Tibial artery (tissue), 4 donors: ENCODE measurements around the gene CDHR3.

Experiments used
- DNase-seq, 2 donors: peaks; one replicate each; pipeline ENCODE4 v3.0.0-alpha.2; 2019
- H3K27ac ChIP-seq, 2 donors: fragments of 200-600 bp; sonication (generic) in 1 of 2; 1 replicate in 1 of 2; 2 replicates in 1 of 2; pipeline ENCODE4 v1.5.1; 2018 to 2019; ENCODE audit warnings: mild to moderate bottlenecking in 1 of 2
- H3K27me3 ChIP-seq, 2 donors: fragments of 200-600 bp; sonication (generic) in 1 of 2; one replicate each; pipeline versions ENCODE4 v1.5.1 to v1.6.0; 2016 to 2019
- H3K36me3 ChIP-seq, 3 donors: fragments of 200-600 bp; sonication (generic) in 2 of 3; one replicate each; pipeline ENCODE4 v1.5.1; 2016 to 2019; ENCODE audit warnings: mild to moderate bottlenecking in 2 of 3
- H3K4me1 ChIP-seq, 4 donors: fragments of 200-600 bp; sonication (generic) in 2 of 4; 1 replicate in 3 of 4; 2 replicates in 1 of 4; pipeline ENCODE4 v1.5.1; 2016 to 2019
- H3K4me3 ChIP-seq, 2 donors: fragments of 200-600 bp; sonication (generic) in 1 of 2; 1 replicate in 1 of 2; 2 replicates in 1 of 2; pipeline ENCODE4 v1.5.1; 2018 to 2019; ENCODE audit warnings: mild to moderate bottlenecking in 2 of 2
- H3K9me3 ChIP-seq, 3 donors: fragments of 200-600 bp; sonication (generic) in 1 of 3; one replicate each; pipeline ENCODE4 v1.5.1; 2016 to 2019
- CTCF ChIP-seq, 2 experiments: fragments of 200-600 bp in 1 of 2; fragments of 450-650 bp in 1 of 2; IDR thresholded peaks; one replicate each; pipeline ENCODE4 v1.5.1; 2017 to 2019; ENCODE audit warnings: antibody characterized with exemption in 2 of 2, mild to moderate bottlenecking in 1 of 2, moderate library complexity in 1 of 2
- intact Hi-C: fragments of 100-400 bp; cut with DNase I; formaldehyde crosslinking; loops from one replicate; pipeline ENCODE4 v1.15.0; 2023; ENCODE audit warnings: low total_unique reads

Gene CDHR3

GRCh38 chr7:105971845-105972244 is 8.8 kb downstream of the CDHR3 start:
- intact Hi-C loops = no loop called here
- no peaks in the 10 kb centered on the region for H3K9me3 ChIP-seq
- no peaks in the 10 kb centered on the region for H3K27me3 ChIP-seq
- no peak overlapping the region for H3K27ac ChIP-seq
- H3K4me3 ChIP-seq = no peak overlapping the region
- TF ChIP-seq CTCF (IDR thresholded peaks at IDR 0.05) = no peak
- H3K36me3 ChIP-seq = no peaks in the 10 kb centered on the region
- H3K4me1 ChIP-seq = no peaks in the 10 kb centered on the region
- no peak for DNase-seq

GRCh38 chr7:105972276-105972675 is 9.2 kb downstream of the CDHR3 start:
- H3K4me1 ChIP-seq = no peaks in the 10 kb centered on the region
- no peak overlapping the region for H3K4me3 ChIP-seq
- no peak for DNase-seq
- intact Hi-C loops = no loop called here
- H3K27me3 ChIP-seq = no peaks in the 10 kb centered on the region
- TF ChIP-seq CTCF (IDR thresholded peaks at IDR 0.05) = no peak
- H3K9me3 ChIP-seq = no peaks in the 10 kb centered on the region
- H3K27ac ChIP-seq = no peak overlapping the region
- no peaks in the 10 kb centered on the region for H3K36me3 ChIP-seq

GRCh38 chr7:105974471-105974870 is 11.4 kb downstream of the CDHR3 start:
- Histone ChIP-seq H3K27me3 (no peaks in the 10 kb centered on the region), H3K9me3 (no peaks in the 10 kb centered on the region), H3K4me3 (no peak overlapping the region), H3K36me3 (no peaks in the 10 kb centered on the region), H3K4me1 (no peaks in the 10 kb centered on the region), H3K27ac (no peak overlapping the region)
- no peak for DNase-seq
- TF ChIP-seq CTCF (IDR thresholded peaks at IDR 0.05) = no peak
- intact Hi-C loops = no loop called here

- TF ChIP-seq CTCF (IDR thresholded peaks at IDR 0.05) = no peak
- DNase-seq = no peak
- H3K27me3 ChIP-seq = no peaks in the 10 kb centered on the region
- intact Hi-C loops = no loop called here
- H3K9me3 ChIP-seq = no peaks in the 10 kb centered on the region
- no peak overlapping the region for H3K27ac ChIP-seq
- no peaks in the 10 kb centered on the region for H3K36me3 ChIP-seq
- H3K4me1 ChIP-seq = no peaks in the 10 kb centered on the region
- H3K4me3 ChIP-seq = no peak overlapping the region
Observed at GRCh38 chr7:105975770-105976417, 12.8 kb downstream of the CDHR3 start.

- Histone ChIP-seq H3K36me3 (no peaks in the 10 kb centered on the region), H3K4me3 (no peak overlapping the region), H3K4me1 (no peaks in the 10 kb centered on the region), H3K9me3 (no peaks in the 10 kb centered on the region), H3K27ac (no peak overlapping the region), H3K27me3 (no peaks in the 10 kb centered on the region)
- intact Hi-C loops = no loop called here
- no peak for DNase-seq
- no peak for TF ChIP-seq CTCF (IDR thresholded peaks at IDR 0.05)
Observed at GRCh38 chr7:105976868-105977267, 13.8 kb downstream of the CDHR3 start.

- DNase-seq = no peak
- intact Hi-C loops = no loop called here
- no peak overlapping the region for H3K27ac ChIP-seq
- no peak overlapping the region for H3K4me3 ChIP-seq
- no peaks in the 10 kb centered on the region for H3K9me3 ChIP-seq
- H3K36me3 ChIP-seq = no peaks in the 10 kb centered on the region
- no peaks in the 10 kb centered on the region for H3K27me3 ChIP-seq
- H3K4me1 ChIP-seq = no peaks in the 10 kb centered on the region
- no peak for TF ChIP-seq CTCF (IDR thresholded peaks at IDR 0.05)
Observed at GRCh38 chr7:105978035-105978434, 15.0 kb downstream of the CDHR3 start.
